ENCODE data around the gene NXPE2. TPM values are rescaled to one million over a fixed set of nuclear protein-coding genes. Genes with fewer than 3 reads are reported as not detected.

Gene NXPE2
- total RNA-seq, 1 donor from 2014 or later, result 0.22 TPM

GRCh38 chr11:114664641-114665040 is 13.7 kb upstream of the NXPE2 start:
- DNase-seq, result no peak
- Histone ChIP-seq H3K4me1 (no peaks in the 10 kb centered on the region), H3K9me3 (replicated peaks) (no peaks in the 10 kb centered on the region), H3K27ac (replicated peaks) (no peak overlapping the region), H3K4me3 (no peak overlapping the region), H3K27me3 (ENCODE audit: low read depth) (no peaks in the 10 kb centered on the region), H3K36me3 (no peaks in the 10 kb centered on the region)
- intact Hi-C loops (cut with micrococcal nuclease), result no loop called here
- no peak for TF ChIP-seq CTCF (IDR thresholded peaks at IDR 0.05; ENCODE audit: borderline replicate concordance)

DNA sequence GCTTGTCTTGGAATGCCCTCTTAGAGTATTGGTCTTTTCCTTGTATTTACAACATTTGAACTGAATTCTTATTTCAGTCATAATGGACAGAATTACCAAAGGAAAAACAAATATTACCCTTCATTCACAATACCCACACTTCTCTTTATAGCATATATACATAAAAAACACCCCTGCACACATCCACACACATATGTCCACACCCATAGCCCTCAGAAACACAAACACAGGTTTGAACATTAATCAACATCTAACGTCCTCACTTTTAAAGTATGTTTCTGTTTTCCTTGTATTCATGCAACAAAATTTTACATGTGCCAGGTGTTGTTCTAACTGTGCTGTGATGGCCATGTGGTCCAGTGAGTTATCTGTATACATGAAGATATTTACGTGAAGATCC is 11.6 kb upstream of the NXPE2 start:
- Histone ChIP-seq H3K4me1 (no peaks in the 10 kb centered on the region), H3K4me3 (no peak overlapping the region), H3K36me3 (no peaks in the 10 kb centered on the region), H3K9me3 (replicated peaks) (peaks cover 20% of the 10 kb centered on the region), H3K27me3 (ENCODE audit: low read depth) (no peaks in the 10 kb centered on the region), H3K27ac (replicated peaks) (no peak overlapping the region)
- no peak for DNase-seq
- TF ChIP-seq CTCF (IDR thresholded peaks at IDR 0.05; ENCODE audit: borderline replicate concordance), result no peak
- intact Hi-C loops (cut with micrococcal nuclease), result no loop called here

GRCh38 chr11:114668109-114668508 is 10.2 kb upstream of the NXPE2 start:
- H3K9me3 ChIP-seq (replicated peaks), result peaks cover 23% of the 10 kb centered on the region
- H3K4me1 ChIP-seq, result no peaks in the 10 kb centered on the region
- H3K27me3 ChIP-seq (ENCODE audit: low read depth), result no peaks in the 10 kb centered on the region
- no peaks in the 10 kb centered on the region for H3K36me3 ChIP-seq
- no peak for TF ChIP-seq CTCF (IDR thresholded peaks at IDR 0.05; ENCODE audit: borderline replicate concordance)
- intact Hi-C loops (cut with micrococcal nuclease), result no loop called here
- no peak overlapping the region for H3K4me3 ChIP-seq
- no peak overlapping the region for H3K27ac ChIP-seq (replicated peaks)
- no peak for DNase-seq

- no peaks in the 10 kb centered on the region for H3K27me3 ChIP-seq (ENCODE audit: low read depth)
- intact Hi-C loops (cut with micrococcal nuclease), result no loop called here
- TF ChIP-seq CTCF (IDR thresholded peaks at IDR 0.05; ENCODE audit: borderline replicate concordance), result no peak
- no peak overlapping the region for H3K4me3 ChIP-seq
- H3K4me1 ChIP-seq, result no peaks in the 10 kb centered on the region
- no peaks in the 10 kb centered on the region for H3K36me3 ChIP-seq
- H3K9me3 ChIP-seq (replicated peaks), result peaks cover 23% of the 10 kb centered on the region
- no peak overlapping the region for H3K27ac ChIP-seq (replicated peaks)
- DNase-seq, result no peak
These were observed 4.7 kb upstream of the NXPE2 start for GRCh38 chr11:114673661-114674060.

GRCh38 chr11:114679505-114679904 is 1.2 kb downstream of the NXPE2 start:
- no peak overlapping the region for H3K4me3 ChIP-seq
- H3K36me3 ChIP-seq, result no peaks in the 10 kb centered on the region
- no peaks in the 10 kb centered on the region for H3K4me1 ChIP-seq
- no peak overlapping the region for H3K27ac ChIP-seq (replicated peaks)
- no peaks in the 10 kb centered on the region for H3K27me3 ChIP-seq (ENCODE audit: low read depth)
- intact Hi-C loops (cut with micrococcal nuclease), result no loop called here
- no peak for TF ChIP-seq CTCF (IDR thresholded peaks at IDR 0.05; ENCODE audit: borderline replicate concordance)
- peaks cover 18% of the 10 kb centered on the region for H3K9me3 ChIP-seq (replicated peaks)
- DNase-seq, result no peak

- Histone ChIP-seq H3K27ac (replicated peaks) (no peak overlapping the region), H3K36me3 (no peaks in the 10 kb centered on the region), H3K27me3 (ENCODE audit: low read depth) (no peaks in the 10 kb centered on the region), H3K4me1 (no peaks in the 10 kb centered on the region), H3K4me3 (no peak overlapping the region), H3K9me3 (replicated peaks) (peaks cover 18% of the 10 kb centered on the region)
- DNase-seq, result no peak
- TF ChIP-seq CTCF (IDR thresholded peaks at IDR 0.05; ENCODE audit: borderline replicate concordance), result no peak
- intact Hi-C loops (cut with micrococcal nuclease), result no loop called here
These were observed 4.7 kb downstream of the NXPE2 start for GRCh38 chr11:114683007-114683406.

All from left ventricle myocardium inferior (tissue), 1 donor.